Measurements from ENCODE around the gene RETREG3. TPM values are rescaled to one million over a fixed set of nuclear protein-coding genes. Genes with fewer than 3 reads are reported as not detected.

RETREG3 gene
- total and polyA plus RNA-seq, 2 of the 13 experiments (the other 11 are each of a cell fraction or from before 2014, with no cell fraction given) = 47.0 to 55.8 TPM

DNA sequence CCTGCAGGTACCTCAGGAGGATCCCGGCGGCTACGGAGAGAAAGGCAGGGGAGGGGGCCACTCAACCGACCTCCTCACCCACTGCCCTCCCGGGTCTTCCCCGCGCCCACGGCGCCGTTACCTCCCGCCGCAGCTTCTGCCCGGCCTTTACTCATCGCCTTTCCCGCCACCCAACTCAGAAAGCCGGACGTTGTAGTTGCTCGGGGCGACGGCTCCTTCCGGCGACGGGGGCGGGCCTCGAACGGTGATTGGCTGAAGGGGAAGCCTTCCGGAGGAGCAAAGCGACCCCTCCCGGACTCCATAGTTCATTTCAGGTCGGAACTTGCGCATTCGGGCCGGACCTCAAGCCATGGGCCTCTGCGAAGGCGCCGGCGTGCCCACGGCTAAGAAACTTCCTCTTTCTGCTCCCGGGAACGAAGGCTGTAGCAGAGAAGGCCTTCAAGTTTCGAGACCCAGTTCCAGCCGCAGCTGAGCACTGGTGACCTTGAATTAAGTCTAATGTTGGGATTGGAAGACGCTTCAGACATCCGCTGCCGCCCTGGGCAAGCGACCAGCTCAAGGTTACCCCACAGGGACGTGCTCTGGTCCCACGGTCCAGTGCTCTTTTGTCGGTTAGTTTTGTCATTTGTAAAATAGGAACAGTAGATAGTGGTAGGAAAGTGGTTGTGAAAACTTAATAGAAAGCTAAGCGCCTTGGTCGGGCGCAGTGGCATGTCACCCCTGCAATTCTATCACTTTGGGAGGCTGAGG, 31.5 kb downstream of the RETREG3 start, which contains the start of gene PSMC3IP (continued):
- TF ChIP-seq AHR (CRISPR knock-in tag; IDR thresholded peaks at IDR 0.05) = peak; percentile 35; the same call in 1 of the 2 replicates
- TF ChIP-seq ZNF296 (CRISPR knock-in tag; conservative IDR thresholded peaks at IDR 0.05) = 0 out of 2 replicates have a peak, but pooled peaks have one; percentile 7
- peak; percentile 29; the same call in 1 of the 2 replicates for TF ChIP-seq NR0B2 (CRISPR knock-in tag; IDR thresholded peaks at IDR 0.05)
- TF ChIP-seq IRF1 (CRISPR knock-in tag; IDR thresholded peaks at IDR 0.05; ENCODE audit: low read depth) = 0 out of 2 replicates have a peak, but pooled peaks have one; percentile 34
- no peak for TF ChIP-seq ZNF484 (CRISPR knock-in tag; IDR thresholded peaks at IDR 0.05; ENCODE audit: borderline replicate concordance, low read depth)
- TF ChIP-seq CCAR2 (optimal IDR thresholded peaks at IDR 0.05; ENCODE audit: low read depth, low read length) = no peak
- TF ChIP-seq PHB2 (IDR thresholded peaks at IDR 0.05; ENCODE audit: partially characterized antibody) = no peak
- 0 out of 2 replicates have a peak, but pooled peaks have one; percentile 54 for TF ChIP-seq ZNF703 (CRISPR knock-in tag; IDR thresholded peaks at IDR 0.05; ENCODE audit: borderline replicate concordance)
- TF ChIP-seq, protein P1, sequence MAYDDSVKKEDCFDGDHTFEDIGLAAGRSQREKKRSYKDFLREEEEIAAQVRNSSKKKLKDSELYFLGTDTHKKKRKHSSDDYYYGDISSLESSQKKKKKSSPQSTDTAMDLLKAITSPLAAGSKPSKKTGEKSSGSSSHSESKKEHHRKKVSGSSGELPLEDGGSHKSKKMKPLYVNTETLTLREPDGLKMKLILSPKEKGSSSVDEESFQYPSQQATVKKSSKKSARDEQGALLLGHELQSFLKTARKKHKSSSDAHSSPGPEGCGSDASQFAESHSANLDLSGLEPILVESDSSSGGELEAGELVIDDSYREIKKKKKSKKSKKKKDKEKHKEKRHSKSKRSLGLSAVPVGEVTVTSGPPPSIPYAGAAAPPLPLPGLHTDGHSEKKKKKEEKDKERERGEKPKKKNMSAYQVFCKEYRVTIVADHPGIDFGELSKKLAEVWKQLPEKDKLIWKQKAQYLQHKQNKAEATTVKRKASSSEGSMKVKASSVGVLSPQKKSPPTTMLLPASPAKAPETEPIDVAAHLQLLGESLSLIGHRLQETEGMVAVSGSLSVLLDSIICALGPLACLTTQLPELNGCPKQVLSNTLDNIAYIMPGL (CRISPR knock-in tag; IDR thresholded peaks at IDR 0.05; ENCODE audit: borderline replicate concordance in 1 of 2, low read depth in 1 of 2) = peak; percentile 93 to 96
- peak; percentile 72 for TF ChIP-seq NCOA2 (CRISPR knock-in tag; IDR thresholded peaks at IDR 0.05)
- peak; percentile 63 for TF ChIP-seq SATB2 (CRISPR knock-in tag; IDR thresholded peaks at IDR 0.05)
- TF ChIP-seq RFX1 (IDR thresholded peaks at IDR 0.05) = peak; percentile 90
- peak; percentile 22; the same call in 1 of the 2 replicates for TF ChIP-seq EEA1 (CRISPR knock-in tag; IDR thresholded peaks at IDR 0.05; ENCODE audit: borderline replicate concordance)
- TF ChIP-seq ZNF224 (CRISPR knock-in tag; IDR thresholded peaks at IDR 0.05) = peak; percentile 95
- no peak for TF ChIP-seq ZNF382 (CRISPR knock-in tag; IDR thresholded peaks at IDR 0.05; ENCODE audit: borderline replicate concordance)
- TF ChIP-seq, protein P2, sequence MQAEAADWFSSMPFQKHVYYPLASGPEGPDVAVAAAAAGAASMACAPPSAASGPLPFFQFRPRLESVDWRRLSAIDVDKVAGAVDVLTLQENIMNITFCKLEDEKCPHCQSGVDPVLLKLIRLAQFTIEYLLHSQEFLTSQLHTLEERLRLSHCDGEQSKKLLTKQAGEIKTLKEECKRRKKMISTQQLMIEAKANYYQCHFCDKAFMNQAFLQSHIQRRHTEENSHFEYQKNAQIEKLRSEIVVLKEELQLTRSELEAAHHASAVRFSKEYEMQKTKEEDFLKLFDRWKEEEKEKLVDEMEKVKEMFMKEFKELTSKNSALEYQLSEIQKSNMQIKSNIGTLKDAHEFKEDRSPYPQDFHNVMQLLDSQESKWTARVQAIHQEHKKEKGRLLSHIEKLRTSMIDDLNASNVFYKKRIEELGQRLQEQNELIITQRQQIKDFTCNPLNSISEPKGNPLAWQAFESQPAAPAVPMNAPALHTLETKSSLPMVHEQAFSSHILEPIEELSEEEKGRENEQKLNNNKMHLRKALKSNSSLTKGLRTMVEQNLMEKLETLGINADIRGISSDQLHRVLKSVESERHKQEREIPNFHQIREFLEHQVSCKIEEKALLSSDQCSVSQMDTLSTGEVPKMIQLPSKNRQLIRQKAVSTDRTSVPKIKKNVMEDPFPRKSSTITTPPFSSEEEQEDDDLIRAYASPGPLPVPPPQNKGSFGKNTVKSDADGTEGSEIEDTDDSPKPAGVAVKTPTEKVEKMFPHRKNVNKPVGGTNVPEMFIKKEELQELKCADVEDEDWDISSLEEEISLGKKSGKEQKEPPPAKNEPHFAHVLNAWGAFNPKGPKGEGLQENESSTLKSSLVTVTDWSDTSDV (CRISPR knock-in tag; IDR thresholded peaks at IDR 0.05) = peak; percentile 90
- TF ChIP-seq PRPF4 (IDR thresholded peaks at IDR 0.05; ENCODE audit: low read depth, low read length, poor library complexity, severe bottlenecking) = no peak
- TF ChIP-seq ZNF660 (CRISPR knock-in tag; IDR thresholded peaks at IDR 0.05; ENCODE audit: borderline replicate concordance, low read depth) = no peak
- TF ChIP-seq ZSCAN31 (CRISPR knock-in tag; IDR thresholded peaks at IDR 0.05; ENCODE audit: low read depth) = peak; percentile 93; the same call in 1 of the 2 replicates
- TF ChIP-seq, protein P3, sequence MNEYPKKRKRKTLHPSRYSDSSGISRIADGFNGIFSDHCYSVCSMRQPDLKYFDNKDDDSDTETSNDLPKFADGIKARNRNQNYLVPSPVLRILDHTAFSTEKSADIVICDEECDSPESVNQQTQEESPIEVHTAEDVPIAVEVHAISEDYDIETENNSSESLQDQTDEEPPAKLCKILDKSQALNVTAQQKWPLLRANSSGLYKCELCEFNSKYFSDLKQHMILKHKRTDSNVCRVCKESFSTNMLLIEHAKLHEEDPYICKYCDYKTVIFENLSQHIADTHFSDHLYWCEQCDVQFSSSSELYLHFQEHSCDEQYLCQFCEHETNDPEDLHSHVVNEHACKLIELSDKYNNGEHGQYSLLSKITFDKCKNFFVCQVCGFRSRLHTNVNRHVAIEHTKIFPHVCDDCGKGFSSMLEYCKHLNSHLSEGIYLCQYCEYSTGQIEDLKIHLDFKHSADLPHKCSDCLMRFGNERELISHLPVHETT (CRISPR knock-in tag; conservative IDR thresholded peaks at IDR 0.05) = peak; percentile 62
- peak; percentile 81; the same call in 1 of the 2 replicates for TF ChIP-seq ZNF556 (CRISPR knock-in tag; IDR thresholded peaks at IDR 0.05; ENCODE audit: borderline replicate concordance)

All from HepG2 (cell line).